Testis (tissue), 2 donors: ENCODE measurements around the gene ELOA.

Experiments used
- POLR2A ChIP-seq: fragments of 450-650 bp; IDR thresholded peaks from one replicate; pipeline ENCODE4 v1.6.1; 2017; ENCODE audit warnings: antibody characterized with exemption, mild to moderate bottlenecking, moderate library complexity
- TF ChIP-seq, protein P1 (sequence below), 3 experiments: fragments of 450-650 bp in 2 of 3; fragments of 200-600 bp in 1 of 3; sonication (generic) in 1 of 3; IDR thresholded peaks; one replicate each; pipeline ENCODE4 v1.5.1; 2016 to 2019; ENCODE audit warnings: antibody characterized with exemption in 3 of 3, mild to moderate bottlenecking in 2 of 3, moderate library complexity in 1 of 3

DNA sequence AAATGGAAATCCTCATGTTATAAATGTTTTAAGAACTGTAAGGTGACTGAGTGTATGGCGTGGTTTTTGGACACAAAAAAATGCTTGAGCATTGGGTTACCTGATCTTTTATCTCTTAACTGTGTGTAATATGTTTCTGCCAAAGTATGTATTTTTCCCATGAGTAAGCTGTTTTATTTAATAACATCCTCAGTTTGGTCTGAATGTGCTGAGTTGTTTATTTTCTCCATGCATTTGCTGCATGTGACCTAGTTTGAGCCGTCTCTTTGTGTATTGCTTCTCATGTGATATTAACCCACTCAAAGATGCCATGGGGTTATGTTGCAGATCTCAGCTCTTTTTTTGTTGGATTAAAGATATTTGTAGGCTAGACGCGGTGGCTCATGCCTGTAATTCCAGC is 41.6 kb downstream of the ELOA start:
- TF ChIP-seq, protein P1, sequence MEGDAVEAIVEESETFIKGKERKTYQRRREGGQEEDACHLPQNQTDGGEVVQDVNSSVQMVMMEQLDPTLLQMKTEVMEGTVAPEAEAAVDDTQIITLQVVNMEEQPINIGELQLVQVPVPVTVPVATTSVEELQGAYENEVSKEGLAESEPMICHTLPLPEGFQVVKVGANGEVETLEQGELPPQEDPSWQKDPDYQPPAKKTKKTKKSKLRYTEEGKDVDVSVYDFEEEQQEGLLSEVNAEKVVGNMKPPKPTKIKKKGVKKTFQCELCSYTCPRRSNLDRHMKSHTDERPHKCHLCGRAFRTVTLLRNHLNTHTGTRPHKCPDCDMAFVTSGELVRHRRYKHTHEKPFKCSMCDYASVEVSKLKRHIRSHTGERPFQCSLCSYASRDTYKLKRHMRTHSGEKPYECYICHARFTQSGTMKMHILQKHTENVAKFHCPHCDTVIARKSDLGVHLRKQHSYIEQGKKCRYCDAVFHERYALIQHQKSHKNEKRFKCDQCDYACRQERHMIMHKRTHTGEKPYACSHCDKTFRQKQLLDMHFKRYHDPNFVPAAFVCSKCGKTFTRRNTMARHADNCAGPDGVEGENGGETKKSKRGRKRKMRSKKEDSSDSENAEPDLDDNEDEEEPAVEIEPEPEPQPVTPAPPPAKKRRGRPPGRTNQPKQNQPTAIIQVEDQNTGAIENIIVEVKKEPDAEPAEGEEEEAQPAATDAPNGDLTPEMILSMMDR (IDR thresholded peaks at IDR 0.05), result no peak
- no peak for TF ChIP-seq POLR2A
